HEK293 (cell line): ENCODE measurements around the gene SLAMF9.

Experiments
- PRDM1 ChIP-seq: fragments of 450-650 bp; formaldehyde crosslinking; IDR thresholded peaks from 2 replicates; pipeline ENCODE4; 2016; ENCODE audit warnings: missing biosample characterization, missing genetic modification characterization
- SP7 ChIP-seq: fragments of 450-650 bp; formaldehyde crosslinking; IDR thresholded peaks from 2 replicates; pipeline ENCODE4 v1.5.1; 2016; ENCODE audit warnings: missing biosample characterization, missing genetic modification characterization
- TCF7L2 ChIP-seq: IDR thresholded peaks from 2 replicates; pipeline ENCODE4 v1.6.1; 2011; ENCODE audit warnings: low read depth, mild to moderate bottlenecking, inconsistent platforms, low read length, moderate library complexity, borderline replicate concordance
- ZBTB17 ChIP-seq: fragments of 450-650 bp; formaldehyde crosslinking; IDR thresholded peaks from 2 replicates; pipeline ENCODE4 v1.5.1; 2016; ENCODE audit warnings: missing biosample characterization, missing genetic modification characterization
- ZBTB49 ChIP-seq: fragments of 450-650 bp; formaldehyde crosslinking; IDR thresholded peaks from 2 replicates; pipeline ENCODE4 v1.5.1; 2016; ENCODE audit warnings: missing biosample characterization, missing genetic modification characterization, low read depth
- ZFP37 ChIP-seq: fragments of 450-650 bp; formaldehyde crosslinking; IDR thresholded peaks from 2 replicates; pipeline ENCODE4 v1.5.1; 2016; ENCODE audit warnings: missing biosample characterization, missing genetic modification characterization
- ZNF10 ChIP-seq: fragments of 450-650 bp; formaldehyde crosslinking; IDR thresholded peaks from 2 replicates; pipeline ENCODE4 v1.5.1; 2017; ENCODE audit warnings: missing biosample characterization, missing genetic modification characterization
- ZNF140 ChIP-seq: fragments of 450-650 bp; formaldehyde crosslinking; IDR thresholded peaks from 2 replicates; pipeline ENCODE4 v1.5.1; 2016; ENCODE audit warnings: missing biosample characterization, missing genetic modification characterization
- ZNF2 ChIP-seq: fragments of 450-650 bp; formaldehyde crosslinking; IDR thresholded peaks from 2 replicates; pipeline ENCODE4 v1.5.1; 2016; ENCODE audit warnings: missing biosample characterization, missing genetic modification characterization
- ZNF221 ChIP-seq: fragments of 450-650 bp; formaldehyde crosslinking; IDR thresholded peaks from 2 replicates; pipeline ENCODE4 v1.5.1; 2017; ENCODE audit warnings: missing biosample characterization, missing genetic modification characterization, borderline replicate concordance
- ZNF239 ChIP-seq: fragments of 450-650 bp; formaldehyde crosslinking; IDR thresholded peaks from 2 replicates; pipeline ENCODE4 v1.5.1; 2016; ENCODE audit warnings: missing biosample characterization, missing genetic modification characterization
- ZNF362 ChIP-seq: fragments of 450-650 bp; formaldehyde crosslinking; IDR thresholded peaks from 2 replicates; pipeline ENCODE4 v1.5.1; 2016; ENCODE audit warnings: missing biosample characterization, missing genetic modification characterization
- ZNF391 ChIP-seq: fragments of 450-650 bp; formaldehyde crosslinking; IDR thresholded peaks from 2 replicates; pipeline ENCODE4 v1.5.1; 2016; ENCODE audit warnings: low read depth, missing biosample characterization, missing genetic modification characterization, borderline replicate concordance
- ZNF416 ChIP-seq: fragments of 450-650 bp; formaldehyde crosslinking; IDR thresholded peaks from 2 replicates; pipeline ENCODE4 v1.5.1; 2016; ENCODE audit warnings: missing biosample characterization, missing genetic modification characterization
- ZNF561 ChIP-seq: fragments of 450-650 bp; IDR thresholded peaks from 2 replicates; pipeline ENCODE4 v1.5.1; 2018; ENCODE audit warnings: missing biosample characterization, missing genetic modification characterization, borderline replicate concordance
- ZNF645 ChIP-seq: fragments of 450-650 bp; formaldehyde crosslinking; IDR thresholded peaks from 2 replicates; pipeline ENCODE4; 2016; ENCODE audit warnings: missing biosample characterization, missing genetic modification characterization
- ZNF654 ChIP-seq: fragments of 450-650 bp; formaldehyde crosslinking; IDR thresholded peaks from 2 replicates; pipeline ENCODE4 v1.5.1; 2016; ENCODE audit warnings: low read depth, missing biosample characterization, missing genetic modification characterization
- ZNF707 ChIP-seq: fragments of 450-650 bp; formaldehyde crosslinking; IDR thresholded peaks from 2 replicates; pipeline ENCODE4 v1.5.1; 2016; ENCODE audit warnings: missing biosample characterization, missing genetic modification characterization
- ZNF776 ChIP-seq: fragments of 450-650 bp; formaldehyde crosslinking; IDR thresholded peaks from 2 replicates; pipeline ENCODE4 v1.5.0; 2017; ENCODE audit warnings: missing biosample characterization, missing genetic modification characterization, borderline replicate concordance
- ZNF791 ChIP-seq: fragments of 450-650 bp; formaldehyde crosslinking; IDR thresholded peaks from 2 replicates; pipeline ENCODE4 v1.5.1; 2016; ENCODE audit warnings: missing biosample characterization, missing genetic modification characterization
- TF ChIP-seq, protein P1 (sequence below): fragments of 450-650 bp; formaldehyde crosslinking; IDR thresholded peaks from 2 replicates; pipeline ENCODE4 v1.5.1; 2016; ENCODE audit warnings: missing biosample characterization, missing genetic modification characterization
- TF ChIP-seq, protein P2 (sequence below): fragments of 450-650 bp; formaldehyde crosslinking; IDR thresholded peaks from 2 replicates; pipeline ENCODE4 v1.5.1; 2016; ENCODE audit warnings: missing biosample characterization, missing genetic modification characterization
- TF ChIP-seq, protein P3 (sequence below): fragments of 450-650 bp; formaldehyde crosslinking; IDR thresholded peaks from 2 replicates; pipeline ENCODE4 v1.5.1; 2016; ENCODE audit warnings: missing biosample characterization, missing genetic modification characterization, borderline replicate concordance
- TF ChIP-seq, protein P4 (sequence below): fragments of 450-650 bp; formaldehyde crosslinking; IDR thresholded peaks from 2 replicates; pipeline ENCODE4 v1.5.1; 2017; ENCODE audit warnings: missing biosample characterization, missing genetic modification characterization

SLAMF9 gene

DNA sequence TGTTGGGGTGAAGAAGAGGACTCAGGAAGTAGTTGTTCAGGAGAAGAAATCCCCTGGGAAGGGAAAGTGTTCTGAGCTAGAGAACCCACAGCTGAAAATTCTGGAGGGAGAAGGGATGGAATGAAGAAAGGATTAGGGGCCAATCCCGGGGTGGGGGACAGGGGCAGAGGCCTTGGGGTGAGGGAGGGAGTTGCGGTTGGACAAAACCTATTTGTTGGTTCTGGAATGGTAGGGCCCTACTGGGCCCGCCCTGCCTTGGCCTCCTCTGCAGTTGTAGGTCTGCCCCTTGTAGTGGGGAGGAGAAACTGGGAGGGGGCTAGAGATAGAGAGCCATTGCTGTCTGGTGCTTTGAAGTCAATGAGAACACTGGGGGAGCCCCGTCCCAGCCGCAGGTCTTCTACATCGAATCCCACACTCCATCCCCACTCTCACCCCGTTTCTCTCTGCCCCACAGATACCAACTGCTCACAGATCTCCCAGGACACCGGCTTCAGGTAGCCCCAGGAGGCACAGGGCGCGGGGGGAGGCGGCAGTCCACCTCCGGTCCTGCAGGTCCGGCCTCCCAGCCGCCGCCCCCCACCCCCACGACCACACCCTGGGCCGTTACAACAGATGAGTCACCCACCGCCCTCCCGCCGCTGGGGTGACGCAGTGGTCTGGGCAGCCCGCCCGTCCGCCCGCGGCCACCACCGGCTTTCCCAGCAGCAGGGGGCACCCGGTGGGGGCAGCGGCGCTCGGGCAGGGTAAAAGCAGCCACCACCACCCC lies 29.8 kb downstream of the SLAMF9 start (continued):
- TF ChIP-seq, protein P1, sequence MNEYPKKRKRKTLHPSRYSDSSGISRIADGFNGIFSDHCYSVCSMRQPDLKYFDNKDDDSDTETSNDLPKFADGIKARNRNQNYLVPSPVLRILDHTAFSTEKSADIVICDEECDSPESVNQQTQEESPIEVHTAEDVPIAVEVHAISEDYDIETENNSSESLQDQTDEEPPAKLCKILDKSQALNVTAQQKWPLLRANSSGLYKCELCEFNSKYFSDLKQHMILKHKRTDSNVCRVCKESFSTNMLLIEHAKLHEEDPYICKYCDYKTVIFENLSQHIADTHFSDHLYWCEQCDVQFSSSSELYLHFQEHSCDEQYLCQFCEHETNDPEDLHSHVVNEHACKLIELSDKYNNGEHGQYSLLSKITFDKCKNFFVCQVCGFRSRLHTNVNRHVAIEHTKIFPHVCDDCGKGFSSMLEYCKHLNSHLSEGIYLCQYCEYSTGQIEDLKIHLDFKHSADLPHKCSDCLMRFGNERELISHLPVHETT (tag by site-specific recombination) = peak; percentile 83; the same call in 1 of the 2 replicates
- TF ChIP-seq ZNF10 (tag by site-specific recombination) (peak; percentile 60), ZNF362 (tag by site-specific recombination) (no peak), ZNF776 (tag by site-specific recombination) (no peak), ZFP37 (tag by site-specific recombination) (peak; percentile 54), ZNF140 (tag by site-specific recombination) (no peak), ZNF791 (tag by site-specific recombination) (no peak), PRDM1 (peak; percentile 35; the same call in 1 of the 2 replicates), ZBTB49 (tag by site-specific recombination) (no peak), TCF7L2 (peak; percentile 40; the same call in 1 of the 2 replicates), ZNF221 (tag by site-specific recombination) (no peak), ZNF654 (tag by site-specific recombination) (no peak), ZNF645 (tag by site-specific recombination) (no peak), ZNF561 (tag by site-specific recombination) (no peak), ZBTB17 (tag by site-specific recombination) (peak; percentile 30), ZNF416 (tag by site-specific recombination) (0 out of 2 replicates have a peak, but pooled peaks have one; percentile 32), SP7 (tag by site-specific recombination) (peak; percentile 93), ZNF391 (tag by site-specific recombination) (peak; percentile 98), ZNF239 (tag by site-specific recombination) (0 out of 2 replicates have a peak, but pooled peaks have one; percentile 23), ZNF2 (tag by site-specific recombination) (peak; percentile 68; the same call in 1 of the 2 replicates), ZNF707 (tag by site-specific recombination) (no peak)
- TF ChIP-seq, protein P2, sequence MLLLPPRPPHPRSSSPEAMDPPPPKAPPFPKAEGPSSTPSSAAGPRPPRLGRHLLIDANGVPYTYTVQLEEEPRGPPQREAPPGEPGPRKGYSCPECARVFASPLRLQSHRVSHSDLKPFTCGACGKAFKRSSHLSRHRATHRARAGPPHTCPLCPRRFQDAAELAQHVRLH (tag by site-specific recombination) = peak; percentile 47
- TF ChIP-seq, protein P3, sequence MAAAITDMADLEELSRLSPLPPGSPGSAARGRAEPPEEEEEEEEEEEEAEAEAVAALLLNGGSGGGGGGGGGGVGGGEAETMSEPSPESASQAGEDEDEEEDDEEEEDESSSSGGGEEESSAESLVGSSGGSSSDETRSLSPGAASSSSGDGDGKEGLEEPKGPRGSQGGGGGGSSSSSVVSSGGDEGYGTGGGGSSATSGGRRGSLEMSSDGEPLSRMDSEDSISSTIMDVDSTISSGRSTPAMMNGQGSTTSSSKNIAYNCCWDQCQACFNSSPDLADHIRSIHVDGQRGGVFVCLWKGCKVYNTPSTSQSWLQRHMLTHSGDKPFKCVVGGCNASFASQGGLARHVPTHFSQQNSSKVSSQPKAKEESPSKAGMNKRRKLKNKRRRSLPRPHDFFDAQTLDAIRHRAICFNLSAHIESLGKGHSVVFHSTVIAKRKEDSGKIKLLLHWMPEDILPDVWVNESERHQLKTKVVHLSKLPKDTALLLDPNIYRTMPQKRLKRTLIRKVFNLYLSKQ (tag by site-specific recombination) = no peak
- TF ChIP-seq, protein P4, sequence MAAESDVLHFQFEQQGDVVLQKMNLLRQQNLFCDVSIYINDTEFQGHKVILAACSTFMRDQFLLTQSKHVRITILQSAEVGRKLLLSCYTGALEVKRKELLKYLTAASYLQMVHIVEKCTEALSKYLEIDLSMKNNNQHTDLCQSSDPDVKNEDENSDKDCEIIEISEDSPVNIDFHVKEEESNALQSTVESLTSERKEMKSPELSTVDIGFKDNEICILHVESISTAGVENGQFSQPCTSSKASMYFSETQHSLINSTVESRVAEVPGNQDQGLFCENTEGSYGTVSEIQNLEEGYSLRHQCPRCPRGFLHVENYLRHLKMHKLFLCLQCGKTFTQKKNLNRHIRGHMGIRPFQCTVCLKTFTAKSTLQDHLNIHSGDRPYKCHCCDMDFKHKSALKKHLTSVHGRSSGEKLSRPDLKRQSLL (tag by site-specific recombination) = no peak
